Glutamatergic neuron (in vitro differentiated cells): Measurements from ENCODE around the gene GNL3. TPM values are rescaled to one million over a fixed set of nuclear protein-coding genes. Genes with fewer than 3 reads are reported as not detected.
A peak's percentile ranks its signal among the peaks of the same experiment; 100 is the strongest.

Experiments
- DNase-seq: peaks from one replicate; pipeline ENCODE4 v3.0.0; 2022
- H3K27ac Mint-ChIP-seq: one replicate; pipeline ENCODE4 v1.8.0; 2020; ENCODE audit warnings: mild to moderate bottlenecking, mixed read lengths, inconsistent platforms; ENCODE audit not compliant: unreplicated experiment
- H3K27me3 Mint-ChIP-seq: one replicate; pipeline ENCODE4 v1.8.0; 2020; ENCODE audit warnings: mild to moderate bottlenecking, moderate library complexity, mixed read lengths, inconsistent platforms; ENCODE audit not compliant: unreplicated experiment
- H3K36me3 Mint-ChIP-seq: one replicate; pipeline ENCODE4 v1.8.0; 2020; ENCODE audit warnings: mild to moderate bottlenecking, mixed read lengths, inconsistent platforms; ENCODE audit not compliant: unreplicated experiment
- H3K4me1 Mint-ChIP-seq: one replicate; pipeline ENCODE4 v1.8.0; 2020; ENCODE audit warnings: mild to moderate bottlenecking, low read depth, mixed read lengths, inconsistent platforms; ENCODE audit not compliant: unreplicated experiment
- H3K4me3 Mint-ChIP-seq: one replicate; pipeline ENCODE4 v1.8.0; 2020; ENCODE audit warnings: mild to moderate bottlenecking, mixed read lengths, inconsistent platforms; ENCODE audit not compliant: unreplicated experiment
- H3K9me3 Mint-ChIP-seq: one replicate; pipeline ENCODE4 v1.8.0; 2020; ENCODE audit warnings: mild to moderate bottlenecking, moderate library complexity, mixed read lengths, inconsistent platforms; ENCODE audit not compliant: unreplicated experiment
- CTCF ChIP-seq: fragments of 200-600 bp; sonication (generic); IDR thresholded peaks from one replicate; pipeline ENCODE4 v1.5.0; 2021; ENCODE audit not compliant: partially characterized antibody, unreplicated experiment
- total RNA-seq: library from RNA; stranded (reverse); fragmentation: NEBNext Ultra II Directional; extraction: Animal tissue kit (Norgen Biotek cat#: 25700); gene quantifications from one replicate; pipeline ENCODE4 v1.2.1, GENCODE V29; 2021; ENCODE audit not compliant: unreplicated experiment

Gene GNL3
- total RNA-seq, 1 donor from 2014 or later = 75.2 TPM

GRCh38 chr3:52679811-52680210 lies 6.0 kb upstream of the GNL3 start:
- Mint-ChIP-seq H3K4me1 (peaks cover 21% of the 10 kb centered on the region), H3K4me3 (no peak overlapping the region), H3K27me3 (no peaks in the 10 kb centered on the region), H3K36me3 (peaks cover 11% of the 10 kb centered on the region), H3K9me3 (peaks cover 1% of the 10 kb centered on the region), H3K27ac (no peak overlapping the region)
- no peak for DNase-seq
- TF ChIP-seq CTCF = no peak

GRCh38 chr3:52681596-52681995 lies 4.2 kb upstream of the GNL3 start:
- H3K27ac Mint-ChIP-seq = peak overlapping the region; percentile 24
- no peak for TF ChIP-seq CTCF
- H3K4me3 Mint-ChIP-seq = peak overlapping the region; percentile 11
- H3K27me3 Mint-ChIP-seq = peaks cover 5% of the 10 kb centered on the region
- peaks cover 9% of the 10 kb centered on the region for H3K9me3 Mint-ChIP-seq
- no peak for DNase-seq
- H3K4me1 Mint-ChIP-seq = peaks cover 21% of the 10 kb centered on the region
- H3K36me3 Mint-ChIP-seq = peaks cover 11% of the 10 kb centered on the region

- Mint-ChIP-seq H3K27me3 (peaks cover 5% of the 10 kb centered on the region), H3K4me3 (peak overlapping the region; percentile 40), H3K36me3 (peaks cover 8% of the 10 kb centered on the region), H3K27ac (peak overlapping the region; percentile 56), H3K9me3 (peaks cover 9% of the 10 kb centered on the region), H3K4me1 (peaks cover 21% of the 10 kb centered on the region)
- DNase-seq = no peak
- TF ChIP-seq CTCF = no peak
These were observed 3.8 kb upstream of the GNL3 start for GRCh38 chr3:52682016-52682415.

- Mint-ChIP-seq H3K36me3 (peaks cover 4% of the 10 kb centered on the region), H3K4me3 (peak overlapping the region; percentile 98), H3K27me3 (peaks cover 5% of the 10 kb centered on the region), H3K9me3 (peaks cover 9% of the 10 kb centered on the region), H3K27ac (no peak overlapping the region), H3K4me1 (peaks cover 21% of the 10 kb centered on the region)
- TF ChIP-seq CTCF = no peak
- DNase-seq = no peak
These were observed 2.2 kb upstream of the GNL3 start for GRCh38 chr3:52683611-52684010.

GRCh38 chr3:52684184-52684583 lies 1.6 kb upstream of the GNL3 start:
- peak overlapping the region; percentile 98 for H3K27ac Mint-ChIP-seq
- H3K9me3 Mint-ChIP-seq = peaks cover 9% of the 10 kb centered on the region
- no peak for TF ChIP-seq CTCF

More at GRCh38 chr3:52684184-52684583, 1.6 kb upstream of the GNL3 start:
- H3K4me3 Mint-ChIP-seq = peak overlapping the region; percentile 98
- peaks cover 4% of the 10 kb centered on the region for H3K36me3 Mint-ChIP-seq
- H3K27me3 Mint-ChIP-seq = peaks cover 5% of the 10 kb centered on the region
- peaks cover 21% of the 10 kb centered on the region for H3K4me1 Mint-ChIP-seq
- DNase-seq = no peak
